ENCODE results near the gene MATCAP1. TPM values are rescaled to one million over a fixed set of nuclear protein-coding genes. Genes with fewer than 3 reads are reported as not detected.

Gene MATCAP1
- total and polyA plus RNA-seq, 2 donors, result 11.4 to 20.9 TPM

DNA sequence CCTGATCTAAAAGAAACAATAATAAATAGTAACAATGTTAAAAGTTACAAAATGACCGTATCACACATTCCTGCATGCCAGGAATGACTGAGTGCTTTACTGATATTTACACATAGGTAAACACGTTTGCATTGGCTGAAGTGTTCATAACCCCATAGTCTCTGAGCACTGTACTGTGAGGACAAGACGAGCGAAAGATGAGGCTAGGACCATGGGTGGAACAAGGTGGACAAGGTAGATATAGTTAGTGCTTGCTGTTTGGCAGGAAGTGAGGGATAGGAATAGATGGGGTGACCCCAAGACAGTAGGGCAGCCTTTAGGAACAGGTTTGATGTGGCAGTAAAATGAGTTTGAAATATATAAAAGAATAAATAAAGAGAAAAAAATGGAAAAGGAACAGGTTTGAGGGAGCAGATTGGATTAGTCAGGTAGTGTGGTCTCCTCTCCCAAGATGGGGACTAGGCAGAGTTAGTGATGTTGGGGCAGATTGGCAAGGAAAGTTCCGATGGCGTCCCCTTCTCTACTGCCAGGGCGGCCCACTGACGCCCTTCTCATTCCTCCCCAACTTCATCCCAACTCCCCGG lies 7.7 kb upstream of the MATCAP1 start:
- 25% methylated on average over 9 of the region's 9 CpGs for WGBS
- Histone ChIP-seq H3K36me3 (ENCODE audit: insufficient read depth) (peaks cover 8% of the 10 kb centered on the region), H3K4me1 (ENCODE audit: insufficient read depth) (no peaks in the 10 kb centered on the region), H3K4me3 (ENCODE audit: low read depth, low read length) (no peak overlapping the region), H3K27ac (ENCODE audit: low read depth) (no peak overlapping the region)
- DNase-seq (ENCODE audit: extremely low spot score), result no peak

GRCh38 chr16:67190448-67191399 lies 7.0 kb upstream of the MATCAP1 start:
- no peaks in the 10 kb centered on the region for H3K4me1 ChIP-seq (ENCODE audit: insufficient read depth)

GRCh38 chr16:67190041-67190440 lies 6.3 kb upstream of the MATCAP1 start, which contains the start of gene EXOC3L1:
Gene EXOC3L1 (minus strand): TSS chr16:67190136. CDS start chr16:67189676, 460 bp downstream.
- no peak for DNase-seq (ENCODE audit: extremely low spot score)
- Histone ChIP-seq H3K4me1 (ENCODE audit: insufficient read depth) (no peaks in the 10 kb centered on the region), H3K4me3 (ENCODE audit: low read depth, low read length) (no peak within 1 kb of the TSS), H3K27ac (ENCODE audit: low read depth) (no peak within 1 kb of the TSS), H3K36me3 (ENCODE audit: insufficient read depth) (peaks cover 4% of the 10 kb centered on the region)
- WGBS, result 35% methylated on average over 6 of the region's 6 CpGs

More at GRCh38 chr16:67190448-67191399, 7.0 kb upstream of the MATCAP1 start:
- no peak for DNase-seq (ENCODE audit: extremely low spot score)
- Histone ChIP-seq H3K27ac (ENCODE audit: low read depth) (no peak overlapping the region), H3K4me3 (ENCODE audit: low read depth, low read length) (no peak overlapping the region), H3K36me3 (ENCODE audit: insufficient read depth) (peaks cover 8% of the 10 kb centered on the region)
- 69% methylated on average over 13 of the region's 13 CpGs for WGBS

DNA sequence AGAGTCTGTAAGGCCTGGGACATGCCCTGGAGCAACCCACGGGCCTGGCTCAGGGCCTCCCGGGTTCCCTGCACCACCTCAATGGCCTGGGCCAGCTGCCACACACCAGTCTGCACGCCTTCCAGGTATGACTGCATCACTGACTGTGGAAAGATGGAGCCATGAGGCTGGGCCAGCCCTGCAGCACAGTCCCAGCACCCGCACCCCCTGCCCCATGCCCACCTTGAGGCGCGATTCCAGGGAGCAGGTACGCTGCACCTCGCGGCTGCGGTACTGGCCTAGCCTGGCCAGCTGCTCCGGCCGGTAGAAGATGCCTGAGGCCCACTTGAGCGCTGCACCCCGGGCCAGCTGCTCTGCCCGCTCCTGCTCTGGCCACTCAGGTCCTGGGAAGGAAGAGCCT lies 5.0 kb upstream of the MATCAP1 start:
- WGBS, result 91% methylated on average over 15 of the region's 15 CpGs
- H3K36me3 ChIP-seq (ENCODE audit: insufficient read depth), result no peaks in the 10 kb centered on the region
- no peak overlapping the region for H3K4me3 ChIP-seq (ENCODE audit: low read depth, low read length)
- no peak for DNase-seq (ENCODE audit: extremely low spot score)
- H3K4me1 ChIP-seq (ENCODE audit: insufficient read depth), result no peaks in the 10 kb centered on the region
- no peak overlapping the region for H3K27ac ChIP-seq (ENCODE audit: low read depth)

GRCh38 chr16:67188323-67188722 lies 4.6 kb upstream of the MATCAP1 start:
- Histone ChIP-seq H3K4me1 (ENCODE audit: insufficient read depth) (no peaks in the 10 kb centered on the region), H3K27ac (ENCODE audit: low read depth) (no peak overlapping the region), H3K4me3 (ENCODE audit: low read depth, low read length) (no peak overlapping the region), H3K36me3 (ENCODE audit: insufficient read depth) (no peaks in the 10 kb centered on the region)
- no peak for DNase-seq (ENCODE audit: extremely low spot score)
- WGBS, result 69% methylated on average over 4 of the region's 4 CpGs

DNA sequence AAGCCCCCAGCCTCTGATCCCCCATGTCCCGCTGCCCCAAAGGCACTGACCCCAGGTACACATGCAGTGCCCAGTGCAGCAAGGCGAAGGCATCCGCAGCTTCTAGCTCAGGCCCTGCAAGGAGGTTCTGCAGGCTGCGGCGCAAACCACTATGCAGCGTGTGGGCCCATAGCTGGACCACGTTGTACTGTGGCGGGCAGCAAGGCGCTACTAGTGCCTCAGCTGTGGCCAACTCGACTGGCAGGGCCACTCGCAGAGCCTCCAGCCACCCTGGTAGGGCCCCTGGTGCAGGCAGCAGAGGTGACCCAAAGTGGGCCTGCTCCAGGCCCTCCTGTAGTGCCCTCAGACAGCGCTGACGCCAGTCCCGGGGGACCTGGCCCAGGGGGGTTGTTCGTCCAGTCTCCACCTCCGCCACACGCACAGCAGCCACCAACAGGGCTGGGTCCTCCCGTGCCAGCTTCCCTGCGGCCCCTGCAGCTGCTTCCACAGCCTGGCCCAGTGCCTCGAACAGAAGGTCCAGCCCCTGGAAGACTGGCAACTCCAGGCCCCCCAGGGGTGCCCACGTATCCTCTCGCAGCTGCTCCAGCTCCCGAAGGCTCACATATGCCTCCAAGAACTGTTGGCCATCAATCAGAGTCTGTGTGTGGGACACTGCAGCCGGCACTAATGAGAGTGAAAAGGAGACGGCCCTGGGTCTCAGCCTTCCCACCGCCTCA lies 3.6 kb upstream of the MATCAP1 start:
- no peak overlapping the region for H3K4me3 ChIP-seq (ENCODE audit: low read depth, low read length)
- no peak overlapping the region for H3K27ac ChIP-seq (ENCODE audit: low read depth)
- no peaks in the 10 kb centered on the region for H3K4me1 ChIP-seq (ENCODE audit: insufficient read depth)
- DNase-seq (ENCODE audit: extremely low spot score), result no peak
- H3K36me3 ChIP-seq (ENCODE audit: insufficient read depth), result no peaks in the 10 kb centered on the region
- 83% methylated on average over 26 of the region's 26 CpGs for WGBS

GRCh38 chr16:67186550-67186950 lies 2.8 kb upstream of the MATCAP1 start:
- WGBS, result 42% methylated on average over 5 of the region's 5 CpGs
- Histone ChIP-seq H3K4me1 (ENCODE audit: insufficient read depth) (no peaks in the 10 kb centered on the region), H3K36me3 (ENCODE audit: insufficient read depth) (no peaks in the 10 kb centered on the region), H3K27ac (ENCODE audit: low read depth) (no peak overlapping the region), H3K4me3 (ENCODE audit: low read depth, low read length) (no peak overlapping the region)
- no peak for DNase-seq (ENCODE audit: extremely low spot score)

DNA sequence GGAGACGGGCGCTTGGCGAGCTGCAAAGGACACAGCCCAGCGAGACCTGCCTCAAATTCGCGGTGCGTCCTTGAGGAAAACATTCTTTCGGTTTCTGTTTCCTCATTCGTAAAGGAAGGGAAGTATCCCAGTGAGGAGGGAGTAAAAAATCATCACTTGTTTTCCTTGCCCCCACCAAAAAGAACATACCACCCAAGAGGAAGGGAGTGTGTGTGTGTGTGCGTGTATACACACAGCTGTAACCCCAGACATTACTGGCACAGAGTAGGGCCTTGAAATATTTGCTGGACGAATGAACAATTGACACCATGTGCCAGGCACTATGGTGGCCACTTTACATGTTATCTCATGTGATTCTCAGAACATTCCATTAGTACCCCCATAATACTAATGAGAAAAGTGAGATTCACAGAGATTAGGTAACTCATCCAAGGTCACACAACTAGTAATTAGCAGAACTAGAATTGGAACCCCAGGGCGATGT lies 1.9 kb upstream of the MATCAP1 start:
- DNase-seq (ENCODE audit: extremely low spot score), result no peak
- H3K4me1 ChIP-seq (ENCODE audit: insufficient read depth), result no peaks in the 10 kb centered on the region
- 11% methylated on average over 12 of the region's 12 CpGs for WGBS
- H3K27ac ChIP-seq (ENCODE audit: low read depth), result no peak overlapping the region
- H3K36me3 ChIP-seq (ENCODE audit: insufficient read depth), result no peaks in the 10 kb centered on the region
- H3K4me3 ChIP-seq (ENCODE audit: low read depth, low read length), result no peak overlapping the region

DNA sequence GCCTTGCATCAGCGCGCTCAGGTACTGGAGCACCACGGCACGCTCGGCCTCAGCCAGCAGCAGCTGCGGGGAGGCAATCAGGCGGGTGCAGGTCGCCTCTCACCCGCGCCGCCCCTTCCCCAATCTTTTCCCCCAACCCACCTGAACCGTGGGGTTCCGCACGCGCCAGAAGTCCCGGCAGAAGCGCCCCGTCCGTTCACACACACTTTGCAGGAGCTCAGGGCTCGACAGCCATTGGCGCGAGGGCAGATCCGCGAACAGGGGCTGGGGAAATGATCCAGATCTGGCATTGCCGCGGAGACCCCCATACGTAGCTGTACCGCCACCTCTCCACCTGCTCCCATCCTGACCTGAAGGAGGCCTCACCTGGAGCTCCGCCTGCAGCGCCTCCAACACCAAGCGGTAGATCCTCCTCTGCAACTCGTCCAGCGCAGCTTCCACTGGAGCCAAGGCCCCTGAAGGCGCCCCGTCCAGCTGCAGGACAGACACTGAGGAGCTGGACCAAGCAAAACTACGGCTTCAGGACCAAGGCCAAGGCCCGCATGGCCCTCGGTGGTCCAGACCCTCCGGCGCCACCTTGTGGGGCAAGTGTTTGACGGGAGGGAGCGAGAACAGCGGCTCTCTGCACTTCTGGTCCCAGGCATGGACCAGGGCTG lies 1.4 kb upstream of the MATCAP1 start:
- DNase-seq (ENCODE audit: extremely low spot score), result no peak
- Histone ChIP-seq H3K4me1 (ENCODE audit: insufficient read depth) (no peaks in the 10 kb centered on the region), H3K4me3 (ENCODE audit: low read depth, low read length) (no peak overlapping the region), H3K36me3 (ENCODE audit: insufficient read depth) (no peaks in the 10 kb centered on the region), H3K27ac (ENCODE audit: low read depth) (no peak overlapping the region)
- 11% methylated on average over 43 of the region's 43 CpGs for WGBS

- no peak for DNase-seq (ENCODE audit: extremely low spot score)
- peak overlapping the region; percentile 94 for H3K27ac ChIP-seq (ENCODE audit: low read depth)
- no peaks in the 10 kb centered on the region for H3K4me1 ChIP-seq (ENCODE audit: insufficient read depth)
- H3K4me3 ChIP-seq (ENCODE audit: low read depth, low read length), result peak overlapping the region; percentile 46
- no peaks in the 10 kb centered on the region for H3K36me3 ChIP-seq (ENCODE audit: insufficient read depth)
- WGBS, result 5% methylated on average over 59 of the region's 59 CpGs
These were observed 761 bp upstream of the MATCAP1 start for GRCh38 chr16:67184453-67184994.

DNA sequence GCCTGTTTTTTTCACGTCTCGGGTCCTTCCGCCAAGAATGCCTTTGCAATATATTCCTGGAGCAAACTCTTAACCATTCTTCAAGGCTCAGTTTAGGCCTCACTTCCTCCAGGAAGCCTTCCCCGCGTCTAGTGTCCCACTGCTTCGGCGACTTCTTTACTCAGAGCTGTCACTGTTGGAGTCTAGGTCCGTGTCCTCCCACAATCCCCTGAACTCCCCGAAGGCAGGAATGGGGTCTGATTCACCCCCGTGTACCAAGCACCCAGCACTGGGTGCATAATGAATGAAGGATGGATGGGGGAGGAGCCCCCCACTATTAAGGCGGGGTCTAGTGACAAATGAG lies 508 bp downstream of the MATCAP1 start:
- Histone ChIP-seq H3K36me3 (ENCODE audit: insufficient read depth) (no peaks in the 10 kb centered on the region), H3K27ac (ENCODE audit: low read depth) (no peak overlapping the region), H3K4me1 (ENCODE audit: insufficient read depth) (no peaks in the 10 kb centered on the region), H3K4me3 (ENCODE audit: low read depth, low read length) (no peak overlapping the region)
- DNase-seq (ENCODE audit: extremely low spot score), result no peak
- 6% methylated on average over 11 of the region's 11 CpGs for WGBS

- no peak for DNase-seq (ENCODE audit: extremely low spot score)
- H3K4me3 ChIP-seq (ENCODE audit: low read depth, low read length), result no peak overlapping the region
- no peak overlapping the region for H3K27ac ChIP-seq (ENCODE audit: low read depth)
- no peaks in the 10 kb centered on the region for H3K36me3 ChIP-seq (ENCODE audit: insufficient read depth)
- no peaks in the 10 kb centered on the region for H3K4me1 ChIP-seq (ENCODE audit: insufficient read depth)
- WGBS, result 90% methylated on average over 2 of the region's 2 CpGs
These were observed 1.5 kb downstream of the MATCAP1 start for GRCh38 chr16:67182288-67182687.

- H3K36me3 ChIP-seq (ENCODE audit: insufficient read depth), result no peaks in the 10 kb centered on the region
- no peak for DNase-seq (ENCODE audit: extremely low spot score)
- H3K27ac ChIP-seq (ENCODE audit: low read depth), result no peak overlapping the region
- WGBS, result 24% methylated on average over 2 of the region's 2 CpGs
- no peak overlapping the region for H3K4me3 ChIP-seq (ENCODE audit: low read depth, low read length)
- H3K4me1 ChIP-seq (ENCODE audit: insufficient read depth), result no peaks in the 10 kb centered on the region
These were observed 2.4 kb downstream of the MATCAP1 start for GRCh38 chr16:67181346-67181745.

All from urinary bladder (tissue), 4 donors.